ENCODE measurements around the gene SHISAL1.
"Not testable (repeated sequence)": the region's sequence is repeated elsewhere in the genome, so short reads cannot be mapped to it uniquely, and the experiment has no call there.

The SHISAL1 gene

GRCh38 chr22:44325718-44326490 is 13.2 kb upstream of the SHISAL1 start:
- DNase-seq = no peak

- DNase-seq = not testable (repeated sequence)
Measured at GRCh38 chr22:44323140-44323790, 10.5 kb upstream of the SHISAL1 start.

- no peak for DNase-seq
Measured at GRCh38 chr22:44319685-44320084, 6.9 kb upstream of the SHISAL1 start.

- no peak for DNase-seq
Measured at GRCh38 chr22:44318751-44319150, 6.0 kb upstream of the SHISAL1 start.

DNA sequence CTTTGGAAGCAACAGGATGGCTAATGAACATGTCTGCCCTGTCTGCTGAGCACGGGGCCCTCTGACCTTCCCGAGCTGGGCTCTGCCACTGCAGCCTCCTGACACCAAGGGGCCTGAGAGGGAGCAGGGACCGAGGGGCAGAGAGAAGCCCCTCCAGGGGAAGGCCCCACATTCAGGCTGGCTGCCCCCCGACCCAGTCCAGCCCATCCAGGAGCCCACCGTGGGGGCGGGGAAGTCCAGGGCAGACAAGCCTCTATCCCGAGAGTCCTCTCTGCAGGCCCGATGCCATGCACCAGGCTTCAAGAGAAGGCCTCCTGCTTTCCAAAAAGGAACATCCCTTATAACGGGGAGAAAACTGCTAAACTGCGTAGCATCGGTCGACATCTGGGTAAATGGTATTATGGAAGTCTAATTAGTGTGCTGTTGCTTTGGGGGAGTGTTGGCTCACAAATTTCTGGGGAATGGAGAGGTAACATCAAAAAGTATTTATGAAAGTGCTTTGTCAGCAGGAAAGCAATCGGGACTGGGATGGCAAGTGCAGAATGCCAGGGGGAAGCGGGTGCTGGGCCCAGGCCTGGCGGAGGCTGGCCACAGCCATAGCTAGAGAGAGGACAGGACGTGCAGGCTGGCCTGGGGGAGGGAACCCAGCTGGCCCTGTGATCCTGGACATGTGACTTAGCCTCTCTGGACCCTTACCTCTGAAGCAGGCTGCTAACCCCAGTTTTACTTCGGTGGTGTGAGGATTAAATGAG is 5.3 kb upstream of the SHISAL1 start:
- no peak for DNase-seq

- DNase-seq = no peak
Measured at GRCh38 chr22:44317123-44317444, 4.3 kb upstream of the SHISAL1 start.

GRCh38 chr22:44316393-44317122 is 3.8 kb upstream of the SHISAL1 start:
- DNase-seq = no peak

GRCh38 chr22:44314425-44315067 is 1.8 kb upstream of the SHISAL1 start:
- no peak for DNase-seq

DNA sequence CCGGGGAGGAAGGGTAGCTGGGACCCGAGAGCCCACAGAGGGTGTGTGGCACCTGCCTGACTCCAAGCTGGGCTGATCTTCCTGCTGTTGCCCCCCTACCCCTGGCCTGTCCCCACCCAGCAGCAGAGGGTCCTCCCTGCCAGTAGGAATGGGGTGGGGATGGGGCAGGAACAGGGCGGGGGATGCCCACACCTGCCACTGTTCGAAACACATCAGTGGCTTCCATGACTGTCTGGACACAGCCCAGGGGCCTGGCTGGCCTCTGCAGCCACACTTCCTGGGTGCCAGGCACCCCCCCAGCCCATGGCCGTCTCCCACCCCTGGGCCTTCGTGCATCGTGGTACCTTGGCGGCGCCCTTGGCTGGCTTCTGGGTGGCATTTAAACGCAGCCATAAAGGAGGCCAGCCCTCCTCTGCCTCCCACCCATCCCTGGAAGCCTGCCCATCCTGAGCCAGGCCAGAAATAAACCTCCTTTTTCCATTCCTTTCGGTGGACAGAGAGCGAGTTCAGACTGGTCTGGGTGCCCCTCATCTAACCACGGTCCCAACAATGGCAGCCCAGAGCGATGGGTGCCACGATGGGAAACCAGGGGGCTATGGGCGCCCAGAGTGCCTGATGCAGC is 745 bp upstream of the SHISAL1 start:
- DNase-seq = no peak

GRCh38 chr22:44311855-44312170 is 938 bp downstream of the SHISAL1 start:
- no peak for DNase-seq

DNA sequence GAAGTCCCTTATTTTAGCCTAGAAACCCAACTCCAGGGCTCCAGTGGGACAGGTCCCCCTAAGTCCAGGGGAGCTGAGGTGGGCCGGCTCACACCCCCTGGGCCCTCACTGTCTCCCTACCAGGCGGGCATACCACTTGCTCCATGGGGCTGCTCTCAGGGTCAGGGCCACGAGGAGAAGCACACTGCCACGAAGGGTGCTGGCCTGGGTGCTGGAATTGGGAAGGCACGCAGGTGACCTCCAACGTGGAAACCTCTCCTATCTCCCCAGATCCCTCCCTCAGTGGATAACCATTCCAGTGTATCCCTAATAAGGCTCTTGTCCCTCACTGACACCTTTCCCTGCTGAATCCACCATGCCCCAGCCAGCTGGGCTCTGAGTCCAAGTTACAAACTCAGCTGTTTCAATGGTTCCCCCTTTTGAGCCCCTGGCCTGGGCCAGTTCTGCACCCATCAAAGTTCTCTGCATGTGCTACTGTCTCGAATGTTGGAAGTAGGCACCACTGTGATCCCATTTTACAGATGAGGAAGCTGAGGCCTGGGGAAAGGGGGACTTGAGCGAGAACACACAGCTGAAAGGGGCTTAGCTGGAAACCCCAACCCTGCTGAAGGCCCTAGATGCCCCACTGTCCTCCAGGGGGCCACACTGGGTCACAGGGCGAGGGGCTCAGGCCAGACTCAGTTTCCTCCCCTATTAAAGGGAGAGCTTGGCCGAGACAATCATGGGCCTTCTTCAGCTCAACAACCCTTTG is 1.5 kb downstream of the SHISAL1 start:
- DNase-seq = no peak

GRCh38 chr22:44309647-44310046 is 3.1 kb downstream of the SHISAL1 start:
- no peak for DNase-seq

GRCh38 chr22:44309137-44309536 is 3.6 kb downstream of the SHISAL1 start:
- DNase-seq = no peak

DNA sequence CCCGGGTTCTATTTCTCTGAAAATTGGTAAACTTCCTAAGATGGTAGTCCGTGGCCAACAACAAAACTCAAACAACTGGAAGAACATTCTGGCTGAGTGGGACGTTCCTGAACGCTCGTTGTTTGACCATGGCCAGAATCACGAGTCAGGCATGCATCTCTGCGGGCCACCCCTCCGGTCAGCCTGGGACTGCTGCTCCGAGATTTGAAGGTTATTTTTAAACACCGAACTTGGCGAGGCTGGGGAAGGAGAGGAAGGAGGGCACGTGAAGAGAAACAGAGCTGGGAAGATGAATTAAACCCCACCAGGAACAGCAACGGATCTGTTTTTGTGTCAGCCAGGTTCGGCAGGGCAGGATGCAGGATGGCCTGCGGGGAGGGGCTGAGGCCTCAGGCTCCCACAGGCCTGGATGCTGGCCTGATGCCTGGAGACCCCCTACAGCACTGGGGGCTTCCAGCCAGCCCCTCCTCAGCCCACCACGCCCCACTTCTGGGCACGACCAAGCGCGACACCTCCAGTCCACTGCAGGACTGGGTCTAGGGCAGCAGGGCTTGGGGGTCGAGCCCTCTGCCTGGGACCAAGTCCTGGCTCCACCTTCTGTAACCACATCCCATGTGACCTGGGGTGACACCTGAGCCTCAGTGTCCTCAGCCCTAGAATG is 5.1 kb downstream of the SHISAL1 start:
- no peak for DNase-seq

GRCh38 chr22:44305888-44306287 is 6.9 kb downstream of the SHISAL1 start:
- no peak for DNase-seq

DNA sequence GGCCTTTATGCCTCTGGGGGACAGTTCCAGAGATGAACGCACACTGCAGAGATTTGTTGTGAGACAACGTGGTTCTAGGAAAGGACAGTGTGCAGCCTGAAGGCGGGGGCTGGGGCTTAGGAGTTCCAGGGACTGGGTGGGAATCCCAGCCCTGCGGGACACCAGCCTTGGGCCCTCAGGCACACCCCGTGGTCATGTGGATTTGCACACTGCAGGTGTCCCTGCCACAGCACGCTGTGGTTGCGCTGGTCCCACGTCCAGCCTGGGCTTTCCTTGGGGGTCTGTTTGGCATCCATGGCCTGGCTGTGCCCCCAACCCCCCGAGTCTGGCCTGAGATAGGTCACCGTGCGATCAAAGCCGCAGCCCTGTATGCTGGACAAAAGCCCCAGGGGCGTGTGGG is 7.3 kb downstream of the SHISAL1 start:
- no peak for DNase-seq

GRCh38 chr22:44304911-44305310 is 7.8 kb downstream of the SHISAL1 start:
- DNase-seq = no peak

DNA sequence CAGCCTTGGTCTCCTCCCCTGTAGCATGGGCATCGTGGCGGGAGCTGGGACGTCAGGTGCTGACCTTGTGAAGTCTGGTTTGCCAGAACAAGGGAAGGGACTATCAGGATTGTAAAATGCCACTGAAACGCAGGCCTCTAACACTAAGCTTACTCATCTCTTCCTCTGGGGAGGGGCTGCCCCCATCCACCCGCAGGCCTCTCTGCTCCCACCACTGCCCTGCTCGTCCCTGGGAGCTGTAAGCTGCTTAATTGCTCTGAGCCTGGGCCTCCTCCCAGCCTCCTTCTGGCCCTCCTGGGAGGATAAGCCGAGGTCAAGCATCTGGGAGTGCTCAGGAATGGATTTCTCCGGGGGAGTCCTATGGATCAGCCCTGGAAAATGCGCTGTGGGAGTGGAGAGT is 8.4 kb downstream of the SHISAL1 start:
- DNase-seq = no peak

DNA sequence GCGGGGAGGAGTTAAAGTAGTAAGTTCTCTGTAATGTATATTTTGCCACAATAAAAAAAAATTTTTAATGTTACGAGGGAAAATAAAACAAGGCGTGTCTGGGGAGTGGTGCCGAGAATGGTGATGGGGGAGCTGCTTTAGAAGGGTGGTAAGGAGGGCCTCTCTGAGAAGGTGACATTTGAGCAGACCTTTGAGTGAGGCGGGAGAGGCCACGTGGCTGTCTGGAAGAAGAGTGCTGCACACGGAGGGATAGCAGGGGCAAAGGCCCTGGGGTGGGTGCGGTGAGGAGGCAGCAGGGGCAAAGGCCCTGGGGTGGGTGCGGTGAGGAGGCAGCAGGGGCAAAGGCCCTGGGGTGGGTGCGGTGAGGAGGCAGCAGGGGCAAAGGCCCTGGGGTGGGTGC is 10.4 kb downstream of the SHISAL1 start:
- not testable (repeated sequence) for DNase-seq

DNA sequence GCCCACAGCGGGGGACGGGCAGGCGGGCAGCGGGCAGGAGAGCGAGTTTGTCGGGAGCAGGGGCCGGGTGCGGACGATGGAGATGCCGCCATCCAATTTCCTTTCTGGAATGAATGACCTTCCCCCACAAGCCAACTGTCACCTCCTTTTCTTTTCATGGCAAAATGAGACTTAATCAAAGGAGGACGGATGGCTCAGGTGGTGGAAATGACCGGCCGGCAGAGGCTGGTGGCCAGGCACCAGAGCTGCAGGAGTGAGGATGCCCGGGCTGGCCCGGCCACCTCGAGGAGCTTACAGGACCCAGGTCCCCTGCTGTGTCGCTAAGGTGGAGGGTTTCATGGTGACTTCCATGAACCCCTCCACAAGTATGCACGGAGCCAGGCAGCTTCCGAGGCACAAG is 11.7 kb downstream of the SHISAL1 start:
- DNase-seq = no peak

DNA sequence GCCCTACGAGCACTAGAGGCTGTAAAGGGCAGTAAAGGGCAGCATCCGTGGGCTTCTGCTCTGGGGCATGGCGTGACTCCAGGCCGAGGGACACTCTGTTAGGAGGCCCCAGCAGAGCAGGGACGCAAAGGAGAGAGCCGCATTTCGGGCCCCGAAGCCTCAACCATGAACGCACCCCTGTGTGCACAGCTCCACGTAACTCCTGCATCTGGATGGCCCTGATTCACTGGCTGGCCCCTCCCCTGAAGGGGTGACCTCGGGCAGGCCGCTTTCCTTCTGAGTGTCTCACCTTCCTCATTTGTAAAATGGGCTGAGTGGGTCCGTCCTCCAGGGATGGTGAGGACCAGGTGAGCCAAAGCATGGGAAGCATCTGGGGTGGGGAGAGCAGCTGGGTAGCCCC is 13.6 kb downstream of the SHISAL1 start:
- DNase-seq = no peak
